Endometrial microvascular endothelial cells (primary cell): Measurements from ENCODE around the gene NT5DC3. TPM values are rescaled to one million over a fixed set of nuclear protein-coding genes. Genes with fewer than 3 reads are reported as not detected.
"Not testable (repeated sequence)": the region's sequence is repeated elsewhere in the genome, so short reads cannot be mapped to it uniquely, and the experiment has no call there.

Source experiments
- in situ Hi-C: cut with HindIII; loops from 2 replicates; pipeline ENCODE4 v1.10.0; 2017; ENCODE audit warnings: low sequenced_read_pairs, low pct_unique_long_range_greater_than_20kb; ENCODE audit errors: inconsistent ontology term
- total RNA-seq: library from RNA; depleted of rRNA; stranded (reverse); fragments of >200 nt; gene quantifications from one replicate; pipeline ENCODE4 v1.2.3, GENCODE V29; 2015; ENCODE audit errors: inconsistent ontology term

Gene NT5DC3
- total RNA-seq, 1 donor from 2014 or later, result 7.0 TPM

- in situ Hi-C loops, result no loop called here
Measured at GRCh38 chr12:103817791-103818190, 23.2 kb downstream of the NT5DC3 start.

- in situ Hi-C loops, result no loop called here
Measured at GRCh38 chr12:103816663-103817062, 24.4 kb downstream of the NT5DC3 start.

- in situ Hi-C loops, result no loop called here
Measured at GRCh38 chr12:103814436-103814835, 26.6 kb downstream of the NT5DC3 start.

- in situ Hi-C loops, result no loop called here
Measured at GRCh38 chr12:103813949-103814348, 27.1 kb downstream of the NT5DC3 start.

- in situ Hi-C loops, result no loop called here
Measured at GRCh38 chr12:103813426-103813825, 27.6 kb downstream of the NT5DC3 start.

GRCh38 chr12:103812789-103813188 lies 28.2 kb downstream of the NT5DC3 start:
- in situ Hi-C loops, result no loop called here

GRCh38 chr12:103811791-103812190 lies 29.2 kb downstream of the NT5DC3 start:
- in situ Hi-C loops, result no loop called here

- in situ Hi-C loops, result no loop called here
Measured at GRCh38 chr12:103810111-103810510, 30.9 kb downstream of the NT5DC3 start.

- in situ Hi-C loops, result not testable (repeated sequence)
Measured at GRCh38 chr12:103809639-103810038, 31.4 kb downstream of the NT5DC3 start.

GRCh38 chr12:103809154-103809553 lies 31.9 kb downstream of the NT5DC3 start:
- in situ Hi-C loops, result no loop called here

GRCh38 chr12:103808239-103808880 lies 32.7 kb downstream of the NT5DC3 start:
- in situ Hi-C loops, result no loop called here

- in situ Hi-C loops, result no loop called here
Measured at GRCh38 chr12:103807561-103808238, 33.3 kb downstream of the NT5DC3 start.

GRCh38 chr12:103806803-103807202 lies 34.2 kb downstream of the NT5DC3 start:
- in situ Hi-C loops, result no loop called here

GRCh38 chr12:103805655-103806360 lies 35.2 kb downstream of the NT5DC3 start:
- in situ Hi-C loops, result no loop called here

- in situ Hi-C loops, result no loop called here
Measured at GRCh38 chr12:103803847-103804246, 37.2 kb downstream of the NT5DC3 start.

- in situ Hi-C loops, result no loop called here
Measured at GRCh38 chr12:103802586-103802886, 38.5 kb downstream of the NT5DC3 start.

GRCh38 chr12:103801709-103802585 lies 39.1 kb downstream of the NT5DC3 start:
- in situ Hi-C loops, result no loop called here

- in situ Hi-C loops, result no loop called here
Measured at GRCh38 chr12:103799857-103800771, 40.9 kb downstream of the NT5DC3 start.
